Activated CD8-positive, alpha-beta T cell treated with anti-CD3 and anti-CD28 coated beads for 36 hours (primary cell): Measurements from ENCODE around the gene KCNK4. TPM values are rescaled to one million over a fixed set of nuclear protein-coding genes. Genes with fewer than 3 reads are reported as not detected.

Experiments used
- ATAC-seq: fragments of 200-7000 bp; cut with Tn5 transposase; one replicate; pipeline ENCODE4 v1.10.0; 2021; ENCODE audit warnings: mild to moderate bottlenecking, moderate library complexity
- CTCF ChIA-PET: fragments of 350-600 bp; sonication (Branson Sonifier 250); formaldehyde crosslinking; loops from one replicate; lab custom pipeline; 2021; ENCODE audit warnings: antibody characterized with exemption; lab: Charles Lee
- POLR2A ChIA-PET: fragments of 350-600 bp; sonication (Branson Sonifier 250); formaldehyde crosslinking; loops from one replicate; lab custom pipeline; 2021; ENCODE audit warnings: antibody characterized with exemption; lab: Charles Lee
- DNase-seq: peaks from one replicate; pipeline ENCODE4 v3.0.0-alpha.2; 2020
- H3K27ac Mint-ChIP-seq: one replicate; pipeline ENCODE4 v1.8.0; 2021; ENCODE audit warnings: mild to moderate bottlenecking, mixed read lengths
- H3K27me3 Mint-ChIP-seq: one replicate; pipeline ENCODE4 v1.8.0; 2021; ENCODE audit warnings: mixed read lengths
- H3K36me3 Mint-ChIP-seq: one replicate; pipeline ENCODE4 v1.8.0; 2021; ENCODE audit warnings: low read depth, mixed read lengths
- H3K4me1 Mint-ChIP-seq: one replicate; pipeline ENCODE4 v1.8.0; 2021; ENCODE audit warnings: low read depth, mixed read lengths
- H3K4me3 Mint-ChIP-seq: one replicate; pipeline ENCODE4 v1.8.0; 2021; ENCODE audit warnings: mild to moderate bottlenecking, moderate library complexity, mixed read lengths
- H3K9me3 Mint-ChIP-seq: one replicate; pipeline ENCODE4 v1.8.0; 2021; ENCODE audit warnings: mixed read lengths
- CTCF ChIP-seq: fragments of 200-600 bp; IDR thresholded peaks from one replicate; pipeline ENCODE4 v1.8.0; 2022; ENCODE audit warnings: antibody characterized with exemption, mild to moderate bottlenecking
- intact Hi-C: fragments of 100-400 bp; cut with micrococcal nuclease; formaldehyde crosslinking; loops from one replicate; pipeline ENCODE4 v1.10.0; 2022
- total RNA-seq, 2 experiments: library from RNA; stranded (reverse); gene quantifications; one replicate each; pipeline ENCODE4 v1.2.3, GENCODE V29; 2021

Gene KCNK4
- total RNA-seq, 2 experiments from 2014 or later = 0.23 TPM; not detected in 1

GRCh38 chr11:64344787-64345186 lies 53.7 kb downstream of the KCNK4 start:
- intact Hi-C loops = no loop called here
- H3K4me1 Mint-ChIP-seq = peaks cover 20% of the 10 kb centered on the region
- H3K27ac Mint-ChIP-seq = no peak overlapping the region
- ChIA-PET POLR2A (interaction anchor here (0.6 to 4.9 kb wide), 3 partner anchors 9 to 32 kb away, joined by 3 to 19 read pairs (median 6); no protein-coding TSS in a partner anchor), CTCF (interaction anchor here (8.1 kb wide), 1 partner anchor 12 kb away, joined by 75 read pairs; the partner anchor contains the start of gene RPS6KA4)
- no peak overlapping the region for H3K4me3 Mint-ChIP-seq
- no peak for ATAC-seq
- no peaks in the 10 kb centered on the region for H3K9me3 Mint-ChIP-seq
- no peak for TF ChIP-seq CTCF
- no peaks in the 10 kb centered on the region for H3K27me3 Mint-ChIP-seq
- H3K36me3 Mint-ChIP-seq = peaks cover 29% of the 10 kb centered on the region
- no peak for DNase-seq

GRCh38 chr11:64347193-64347867 lies 56.2 kb downstream of the KCNK4 start:
- Mint-ChIP-seq H3K27ac (no peak overlapping the region), H3K4me3 (no peak overlapping the region), H3K27me3 (no peaks in the 10 kb centered on the region), H3K36me3 (peaks cover 18% of the 10 kb centered on the region), H3K9me3 (no peaks in the 10 kb centered on the region), H3K4me1 (peaks cover 7% of the 10 kb centered on the region)
- POLR2A ChIA-PET = interaction anchor here (1.9 kb wide), 1 partner anchor 11 kb away, joined by 5 read pairs; no protein-coding TSS in a partner anchor
- no peak for DNase-seq
- ATAC-seq = no peak
- CTCF ChIA-PET = interaction anchor here (8.1 kb wide), 1 partner anchor 9 kb away, joined by 75 read pairs; the partner anchor contains the start of gene RPS6KA4
- TF ChIP-seq CTCF = no peak
- intact Hi-C loops = no loop called here

- intact Hi-C loops = no loop called here
- TF ChIP-seq CTCF = no peak
- DNase-seq (no peak), ATAC-seq (no peak)
- Mint-ChIP-seq H3K4me3 (no peak overlapping the region), H3K27me3 (no peaks in the 10 kb centered on the region), H3K27ac (no peak overlapping the region), H3K9me3 (no peaks in the 10 kb centered on the region), H3K4me1 (peaks cover 5% of the 10 kb centered on the region), H3K36me3 (peaks cover 14% of the 10 kb centered on the region)
- ChIA-PET POLR2A (interaction anchor here (0.8 to 1.9 kb wide), 4 partner anchors 10 to 17 kb away, joined by 3 to 7 read pairs (median 4); no protein-coding TSS in a partner anchor), CTCF (interaction anchor here (1.3 to 2.2 kb wide), 3 partner anchors 9 to 101 kb away, joined by 3 to 6 read pairs (median 3); no protein-coding TSS in a partner anchor)
These were observed 57.4 kb downstream of the KCNK4 start for GRCh38 chr11:64348383-64349024.

- DNase-seq = no peak
- intact Hi-C loops = no loop called here
- H3K4me1 Mint-ChIP-seq = peaks cover 5% of the 10 kb centered on the region
- ChIA-PET POLR2A (interaction anchor here (0.8 to 1.9 kb wide), 4 partner anchors 9 to 17 kb away, joined by 3 to 7 read pairs (median 4); no protein-coding TSS in a partner anchor), CTCF (interaction anchor here (1.3 to 2.2 kb wide), 3 partner anchors 8 to 101 kb away, joined by 3 to 6 read pairs (median 3); no protein-coding TSS in a partner anchor)
- H3K27ac Mint-ChIP-seq = no peak overlapping the region
- H3K36me3 Mint-ChIP-seq = peaks cover 14% of the 10 kb centered on the region
- H3K4me3 Mint-ChIP-seq = no peak overlapping the region
- no peaks in the 10 kb centered on the region for H3K27me3 Mint-ChIP-seq
- TF ChIP-seq CTCF = no peak
- no peaks in the 10 kb centered on the region for H3K9me3 Mint-ChIP-seq
- no peak for ATAC-seq
These were observed 57.9 kb downstream of the KCNK4 start for GRCh38 chr11:64349025-64349387.
